Activated CD8-positive, alpha-beta T cell treated with anti-CD3 and anti-CD28 coated beads, Interleukin-2, amount 10 ng/mL, durations not matched to agents 7 days and 5 days (primary cell): ENCODE data around the gene GK. TPM values are rescaled to one million over a fixed set of nuclear protein-coding genes. Genes with fewer than 3 reads are reported as not detected.
"Not testable (repeated sequence)": the region's sequence is repeated elsewhere in the genome, so short reads cannot be mapped to it uniquely, and the experiment has no call there.

Experiments
- ATAC-seq: fragments of 150-1000 bp; cut with Tn5 transposase; one replicate; pipeline ENCODE4 v1.10.0; 2021; ENCODE audit warnings: moderate library complexity
- CTCF ChIA-PET: fragments of 350-600 bp; sonication (Branson Sonifier 250); formaldehyde crosslinking; loops from one replicate; lab custom pipeline; 2021; ENCODE audit warnings: antibody characterized with exemption; lab: Charles Lee
- POLR2A ChIA-PET: fragments of 350-600 bp; sonication (Branson Sonifier 250); formaldehyde crosslinking; loops from one replicate; lab custom pipeline; 2021; ENCODE audit warnings: antibody characterized with exemption; lab: Charles Lee
- DNase-seq: peaks from one replicate; pipeline ENCODE4 v3.0.0-alpha.2; 2020
- H3K27ac Mint-ChIP-seq: one replicate; pipeline ENCODE4 v1.8.0; 2021; ENCODE audit warnings: mild to moderate bottlenecking, mixed read lengths
- H3K27me3 Mint-ChIP-seq: one replicate; pipeline ENCODE4 v1.8.0; 2021; ENCODE audit warnings: low read depth, mixed read lengths
- H3K36me3 Mint-ChIP-seq: one replicate; pipeline ENCODE4 v1.8.0; 2021; ENCODE audit warnings: low read depth, mixed read lengths
- H3K4me1 Mint-ChIP-seq: one replicate; pipeline ENCODE4 v1.8.0; 2021; ENCODE audit warnings: low read depth, mixed read lengths
- H3K4me3 Mint-ChIP-seq: one replicate; pipeline ENCODE4 v1.8.0; 2021; ENCODE audit warnings: mild to moderate bottlenecking, mixed read lengths
- H3K9me3 Mint-ChIP-seq: one replicate; pipeline ENCODE4 v1.8.0; 2022; ENCODE audit warnings: mixed read lengths; ENCODE audit not compliant: insufficient read depth
- total RNA-seq, 2 experiments: library from RNA; stranded (reverse); gene quantifications; one replicate each; pipeline ENCODE4 v1.2.3, GENCODE V29; 2021

Gene GK
- total RNA-seq, 2 experiments from 2014 or later, result 10.7 to 12.0 TPM

- Mint-ChIP-seq H3K27me3 (no peaks in the 10 kb centered on the region), H3K4me1 (no peaks in the 10 kb centered on the region), H3K4me3 (no peak overlapping the region), H3K36me3 (no peaks in the 10 kb centered on the region), H3K9me3 (no peaks in the 10 kb centered on the region), H3K27ac (no peak overlapping the region)
- ChIA-PET CTCF (no interaction called here), POLR2A (no interaction called here)
- DNase-seq (no peak), ATAC-seq (no peak)
These were observed 25.2 kb upstream of the GK start for GRCh38 chrX:30627818-30628652.

GRCh38 chrX:30634070-30634469 is 19.2 kb upstream of the GK start:
- H3K4me3 Mint-ChIP-seq, H3K27me3 Mint-ChIP-seq, POLR2A ChIA-PET, H3K27ac Mint-ChIP-seq, H3K9me3 Mint-ChIP-seq, H3K4me1 Mint-ChIP-seq, H3K36me3 Mint-ChIP-seq, ATAC-seq, DNase-seq: not testable (repeated sequence)
- CTCF ChIA-PET, result interaction anchor here (1.2 kb wide), 1 partner anchor 63 kb away, joined by 4 read pairs; no protein-coding TSS in a partner anchor

GRCh38 chrX:30635630-30636029 is 17.6 kb upstream of the GK start:
- ChIA-PET CTCF (interaction anchor here (0.7 to 1.1 kb wide), 3 partner anchors 22 to 100 kb away, joined by 3 to 4 read pairs (median 3); no protein-coding TSS in a partner anchor), POLR2A (no interaction called here)
- Mint-ChIP-seq H3K4me3 (no peak overlapping the region), H3K27me3 (no peaks in the 10 kb centered on the region), H3K27ac (no peak overlapping the region), H3K9me3 (no peaks in the 10 kb centered on the region), H3K36me3 (no peaks in the 10 kb centered on the region), H3K4me1 (no peaks in the 10 kb centered on the region)
- DNase-seq (peak; percentile 24), ATAC-seq (no peak)

GRCh38 chrX:30637874-30638815 is 15.1 kb upstream of the GK start:
- ChIA-PET POLR2A (no interaction called here), CTCF (interaction anchor here (0.7 to 1.6 kb wide), 3 partner anchors 12 to 69 kb away, joined by 3 read pairs; no protein-coding TSS in a partner anchor)
- Mint-ChIP-seq H3K9me3 (no peaks in the 10 kb centered on the region), H3K36me3 (no peaks in the 10 kb centered on the region), H3K4me1 (no peaks in the 10 kb centered on the region), H3K27me3 (no peaks in the 10 kb centered on the region), H3K4me3 (no peak overlapping the region), H3K27ac (no peak overlapping the region)
- DNase-seq (no peak), ATAC-seq (no peak)

GRCh38 chrX:30639702-30640101 is 13.5 kb upstream of the GK start:
- H3K27ac Mint-ChIP-seq, CTCF ChIA-PET: not testable (repeated sequence)

GRCh38 chrX:30642642-30643041 is 10.6 kb upstream of the GK start:
- Mint-ChIP-seq H3K9me3 (no peaks in the 10 kb centered on the region), H3K4me3 (no peak overlapping the region), H3K36me3 (no peaks in the 10 kb centered on the region), H3K27ac (no peak overlapping the region), H3K27me3 (no peaks in the 10 kb centered on the region), H3K4me1 (peaks cover 3% of the 10 kb centered on the region)
- ATAC-seq (no peak), DNase-seq (no peak)
- CTCF ChIA-PET, result no interaction called here
- POLR2A ChIA-PET, result no interaction called here

More at GRCh38 chrX:30639702-30640101, 13.5 kb upstream of the GK start:
- H3K9me3 Mint-ChIP-seq, H3K27me3 Mint-ChIP-seq, ATAC-seq, DNase-seq, H3K4me1 Mint-ChIP-seq, H3K36me3 Mint-ChIP-seq, H3K4me3 Mint-ChIP-seq, POLR2A ChIA-PET: not testable (repeated sequence)

GRCh38 chrX:30643313-30643821 is 9.9 kb upstream of the GK start:
- Mint-ChIP-seq H3K4me3 (no peak overlapping the region), H3K9me3 (no peaks in the 10 kb centered on the region), H3K36me3 (no peaks in the 10 kb centered on the region), H3K27me3 (no peaks in the 10 kb centered on the region), H3K4me1 (peaks cover 3% of the 10 kb centered on the region), H3K27ac (no peak overlapping the region)
- CTCF ChIA-PET, result no interaction called here
- POLR2A ChIA-PET, result no interaction called here
- ATAC-seq, result no peak
- DNase-seq, result no peak

- Mint-ChIP-seq H3K4me3 (no peak overlapping the region), H3K27me3 (no peaks in the 10 kb centered on the region), H3K9me3 (no peaks in the 10 kb centered on the region), H3K36me3 (no peaks in the 10 kb centered on the region), H3K4me1 (peaks cover 27% of the 10 kb centered on the region), H3K27ac (peak overlapping the region; percentile 72)
- ChIA-PET POLR2A (no interaction called here), CTCF (interaction anchor here (1.0 to 2.0 kb wide), 3 partner anchors 9 to 86 kb away, joined by 3 to 5 read pairs (median 4); no protein-coding TSS in a partner anchor)
- no peak for DNase-seq
- ATAC-seq, result no peak
These were observed 3.4 kb upstream of the GK start for GRCh38 chrX:30649859-30650258.

GRCh38 chrX:30652527-30653414 is 452 bp upstream of the GK start:
- peak; percentile 92 for DNase-seq
- Mint-ChIP-seq H3K9me3 (no peaks in the 10 kb centered on the region), H3K27me3 (no peaks in the 10 kb centered on the region), H3K36me3 (peaks cover 3% of the 10 kb centered on the region), H3K4me1 (peaks cover 49% of the 10 kb centered on the region), H3K27ac (peak overlapping the region; percentile 96), H3K4me3 (peak overlapping the region; percentile 81)
- CTCF ChIA-PET, result no interaction called here
- POLR2A ChIA-PET, result interaction anchor here (1.1 to 1.5 kb wide), 2 partner anchors 21 to 75 kb away, joined by 4 read pairs; partner anchors contain the start of gene TASL
- ATAC-seq, result peak; percentile 89

GRCh38 chrX:30654386-30654785 is 1.2 kb downstream of the GK start:
- CTCF ChIA-PET, result interaction anchor here (1.0 to 1.9 kb wide), 2 partner anchors 14 to 83 kb away, joined by 3 to 5 read pairs; no protein-coding TSS in a partner anchor
- H3K9me3 Mint-ChIP-seq, H3K27ac Mint-ChIP-seq, H3K27me3 Mint-ChIP-seq, DNase-seq, ATAC-seq, H3K36me3 Mint-ChIP-seq: not testable (repeated sequence)
- POLR2A ChIA-PET, result interaction anchor here (0.9 to 1.7 kb wide), 2 partner anchors 60 to 77 kb away, joined by 3 to 4 read pairs; partner anchors contain the start of gene TASL
- H3K4me1 Mint-ChIP-seq, result peaks cover 55% of the 10 kb centered on the region
- H3K4me3 Mint-ChIP-seq, result peak overlapping the region; percentile 77
